CD4-positive, alpha-beta memory T cell (primary cell): ENCODE results near the gene FPR2. TPM values are rescaled to one million over a fixed set of nuclear protein-coding genes. Genes with fewer than 3 reads are reported as not detected.

ENCODE experiments used
- CTCF ChIA-PET: fragments of 350-600 bp; sonication (Branson Sonifier 250); formaldehyde crosslinking; loops from one replicate; lab custom pipeline; 2021; ENCODE audit warnings: inconsistent platforms; ENCODE audit not compliant: partially characterized antibody; lab: Charles Lee
- POLR2A ChIA-PET: fragments of 350-600 bp; sonication (Branson Sonifier 250); formaldehyde crosslinking; loops from one replicate; lab custom pipeline; 2021; ENCODE audit not compliant: partially characterized antibody; lab: Charles Lee
- DNase-seq, 5 donors: peaks; one replicate each; pipeline versions ENCODE4 v3.0.0 to v3.0.0-alpha.2; 2020 to 2022; ENCODE audit warnings: mixed read lengths in 1 of 5
- H3K27ac ChIP-seq: one replicate; pipeline ENCODE4 v1.7.0; 2013; ENCODE audit warnings: low read depth, low read length
- H3K27me3 ChIP-seq: 2 replicates; pipeline ENCODE4 v1.7.0; 2013; ENCODE audit warnings: mild to moderate bottlenecking, low read length, moderate library complexity; ENCODE audit not compliant: insufficient read depth
- H3K36me3 ChIP-seq: 2 replicates; pipeline ENCODE4 v1.7.0; 2013; ENCODE audit warnings: mild to moderate bottlenecking, low read length, moderate library complexity; ENCODE audit not compliant: insufficient read depth
- H3K4me1 ChIP-seq: 2 replicates; pipeline ENCODE4 v1.7.0; 2013; ENCODE audit warnings: mild to moderate bottlenecking, low read length, moderate library complexity; ENCODE audit not compliant: insufficient read depth
- H3K4me3 ChIP-seq, 2 donors: one replicate each; pipeline ENCODE4 v1.7.0; 2013; ENCODE audit warnings: low read length in 2 of 2, mild to moderate bottlenecking in 1 of 2
- H3K9me3 ChIP-seq, 2 donors: one replicate each; pipeline ENCODE4 v1.7.0; 2013; ENCODE audit warnings: low read length in 2 of 2, control low read depth in 1 of 2; ENCODE audit not compliant: control insufficient read depth in 1 of 2
- H3K27ac Mint-ChIP-seq, 7 donors: one replicate each; pipeline ENCODE4 v1.8.0; 2020 to 2021; ENCODE audit warnings: mixed read lengths in 7 of 7, mild to moderate bottlenecking in 6 of 7, inconsistent platforms in 3 of 7, moderate library complexity in 3 of 7
- H3K27me3 Mint-ChIP-seq, 2 donors: one replicate each; pipeline ENCODE4 v1.8.0; 2020 to 2021; ENCODE audit warnings: mixed read lengths in 2 of 2
- H3K36me3 Mint-ChIP-seq, 2 donors: one replicate each; pipeline ENCODE4 v1.8.0; 2020 to 2021; ENCODE audit warnings: mixed read lengths in 2 of 2, inconsistent platforms in 1 of 2, mild to moderate bottlenecking in 1 of 2
- H3K4me1 Mint-ChIP-seq, 4 donors: one replicate each; pipeline ENCODE4 v1.8.0; 2020 to 2021; ENCODE audit warnings: mixed read lengths in 4 of 4, mild to moderate bottlenecking in 1 of 4
- H3K4me3 Mint-ChIP-seq, 8 donors: one replicate each; pipeline ENCODE4 v1.8.0; 2020 to 2021; ENCODE audit warnings: mixed read lengths in 8 of 8, mild to moderate bottlenecking in 7 of 8, moderate library complexity in 6 of 8, inconsistent platforms in 3 of 8
- H3K9me3 Mint-ChIP-seq, 8 donors: one replicate each; pipeline ENCODE4 v1.8.0; 2020 to 2021; ENCODE audit warnings: mixed read lengths in 8 of 8, mild to moderate bottlenecking in 5 of 8, inconsistent platforms in 3 of 8, moderate library complexity in 1 of 8
- intact Hi-C: fragments of 100-400 bp; cut with micrococcal nuclease; formaldehyde crosslinking; loops from one replicate; pipeline ENCODE4 v1.15.1; 2023
- polyA plus RNA-seq, 2 donors: library from polyadenylated mRNA; unstranded; fragments of 300-500 nt; fragmentation: Illumina TruSeq; gene quantifications; one replicate each; pipeline ENCODE4 v1.2.3, GENCODE V29; 2021
- total RNA-seq, 2 experiments: library from RNA; stranded (reverse); gene quantifications; one replicate each; pipeline ENCODE4 v1.2.3, GENCODE V29; 2021

FPR2 gene
- total and polyA plus RNA-seq, 4 experiments from 2014 or later = not detected

- Histone ChIP-seq H3K4me1 (no peaks in the 10 kb centered on the region), H3K27ac (no peak overlapping the region), H3K27me3 (no peaks in the 10 kb centered on the region), H3K9me3 (no peaks in the 10 kb centered on the region), H3K36me3 (no peaks in the 10 kb centered on the region), H3K4me3 (no peak overlapping the region)
- intact Hi-C loops = no loop called here
- H3K27ac Mint-ChIP-seq = no peak overlapping the region
- no peaks in the 10 kb centered on the region for H3K9me3 Mint-ChIP-seq
- no peak overlapping the region for H3K4me3 Mint-ChIP-seq
- peaks cover 11 to 14% of the 10 kb centered on the region in 2 donors for H3K27me3 Mint-ChIP-seq
- ChIA-PET CTCF (no interaction called here), POLR2A (no interaction called here)
- DNase-seq = no peak
- no peaks in the 10 kb centered on the region for H3K4me1 Mint-ChIP-seq
- H3K36me3 Mint-ChIP-seq = no peaks in the 10 kb centered on the region
Observed at GRCh38 chr19:51740356-51740755, 20.6 kb upstream of the FPR2 start.

DNA sequence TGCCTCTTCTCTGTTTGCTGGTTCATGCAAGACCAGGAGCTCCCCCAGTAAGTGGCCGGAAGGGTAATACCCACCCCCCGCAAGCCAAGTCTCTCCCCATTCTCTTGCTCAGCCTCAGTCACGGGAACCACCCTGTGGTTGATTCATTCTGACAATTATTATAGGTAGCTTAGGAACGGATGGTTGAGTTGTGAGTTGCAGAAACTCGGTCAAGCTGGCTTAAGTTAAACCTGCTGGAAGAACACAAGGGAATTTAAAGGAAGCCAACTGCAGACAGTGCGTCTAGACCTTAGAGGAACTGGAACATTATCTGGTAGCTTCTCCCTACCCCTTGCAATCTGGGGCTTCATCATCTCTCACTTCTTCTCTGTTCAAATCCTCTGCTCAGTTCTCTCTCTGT, 18.2 kb upstream of the FPR2 start:
- H3K27me3 Mint-ChIP-seq = peaks cover 2 to 6% of the 10 kb centered on the region in 2 donors
- no peaks in the 10 kb centered on the region for H3K9me3 Mint-ChIP-seq
- no peak overlapping the region for H3K27ac ChIP-seq
- ChIA-PET CTCF (interaction anchor here (1.1 kb wide), 1 partner anchor 14 kb away, joined by 3 read pairs; no protein-coding TSS in a partner anchor), POLR2A (no interaction called here)
- H3K9me3 ChIP-seq = no peaks in the 10 kb centered on the region
- intact Hi-C loops = no loop called here
- no peak overlapping the region for H3K4me3 ChIP-seq
- H3K36me3 Mint-ChIP-seq = no peaks in the 10 kb centered on the region
- no peaks in the 10 kb centered on the region for H3K4me1 Mint-ChIP-seq
- DNase-seq = no peak
- H3K27ac Mint-ChIP-seq = no peak overlapping the region
- H3K4me3 Mint-ChIP-seq = no peak overlapping the region
- H3K36me3 ChIP-seq = no peaks in the 10 kb centered on the region
- no peaks in the 10 kb centered on the region for H3K27me3 ChIP-seq
- H3K4me1 ChIP-seq = no peaks in the 10 kb centered on the region

GRCh38 chr19:51743405-51743804, 17.6 kb upstream of the FPR2 start:
- Mint-ChIP-seq H3K27ac (no peak overlapping the region), H3K4me3 (no peak overlapping the region), H3K27me3 (peaks cover 5 to 6% of the 10 kb centered on the region in 2 donors), H3K36me3 (no peaks in the 10 kb centered on the region), H3K9me3 (no peaks in the 10 kb centered on the region), H3K4me1 (no peaks in the 10 kb centered on the region)
- no peaks in the 10 kb centered on the region for H3K27me3 ChIP-seq
- POLR2A ChIA-PET = no interaction called here
- no peak overlapping the region for H3K27ac ChIP-seq
- intact Hi-C loops = no loop called here
- H3K4me3 ChIP-seq = no peak overlapping the region
- CTCF ChIA-PET = interaction anchor here (1.1 kb wide), 1 partner anchor 15 kb away, joined by 3 read pairs; no protein-coding TSS in a partner anchor
- no peak for DNase-seq
- H3K9me3 ChIP-seq = no peaks in the 10 kb centered on the region
- H3K4me1 ChIP-seq = no peaks in the 10 kb centered on the region
- H3K36me3 ChIP-seq = no peaks in the 10 kb centered on the region

DNA sequence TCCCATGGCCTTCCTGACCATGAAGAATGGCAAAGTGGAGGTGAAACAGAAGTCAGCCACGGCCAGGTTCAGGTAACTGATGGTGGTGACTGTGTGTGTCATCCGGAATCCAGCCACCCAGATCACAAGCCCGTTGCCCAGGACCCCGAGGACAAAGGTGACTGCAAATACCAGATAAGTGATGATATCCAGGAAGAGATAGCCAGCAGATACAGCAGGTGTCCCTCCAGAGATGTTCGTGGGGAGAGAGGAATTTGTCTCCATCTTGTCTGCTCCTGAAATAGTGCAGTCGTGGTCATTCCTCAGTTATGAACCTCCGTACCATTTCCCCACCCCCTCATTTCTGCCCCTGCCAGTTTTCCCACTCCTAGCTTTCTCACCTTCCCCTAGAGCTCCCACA, 14.2 kb upstream of the FPR2 start:
- no peak overlapping the region for H3K27ac Mint-ChIP-seq
- H3K9me3 ChIP-seq = no peaks in the 10 kb centered on the region
- ChIA-PET CTCF (no interaction called here), POLR2A (no interaction called here)
- no peak overlapping the region for H3K27ac ChIP-seq
- H3K4me1 ChIP-seq = no peaks in the 10 kb centered on the region
- H3K27me3 ChIP-seq = no peaks in the 10 kb centered on the region
- peaks cover 2 to 6% of the 10 kb centered on the region in 2 donors for H3K27me3 Mint-ChIP-seq
- peaks cover 0 to 3% (median 0%) of the 10 kb centered on the region in 8 donors for H3K9me3 Mint-ChIP-seq
- H3K36me3 ChIP-seq = no peaks in the 10 kb centered on the region
- no peak overlapping the region for H3K4me3 ChIP-seq
- no peaks in the 10 kb centered on the region for H3K36me3 Mint-ChIP-seq
- DNase-seq = no peak
- no peak overlapping the region for H3K4me3 Mint-ChIP-seq
- H3K4me1 Mint-ChIP-seq = no peaks in the 10 kb centered on the region
- intact Hi-C loops = no loop called here

- no peak overlapping the region for H3K4me3 Mint-ChIP-seq
- H3K36me3 ChIP-seq = no peaks in the 10 kb centered on the region
- H3K9me3 Mint-ChIP-seq = peaks cover 0 to 6% (median 1%) of the 10 kb centered on the region in 8 donors
- intact Hi-C loops = no loop called here
- no peak overlapping the region for H3K27ac Mint-ChIP-seq
- DNase-seq = no peak
- peaks cover 2 to 6% of the 10 kb centered on the region in 2 donors for H3K27me3 Mint-ChIP-seq
- CTCF ChIA-PET = no interaction called here
- no peaks in the 10 kb centered on the region for H3K36me3 Mint-ChIP-seq
- no peak overlapping the region for H3K27ac ChIP-seq
- H3K27me3 ChIP-seq = no peaks in the 10 kb centered on the region
- no peaks in the 10 kb centered on the region for H3K4me1 ChIP-seq
- no peaks in the 10 kb centered on the region for H3K4me1 Mint-ChIP-seq
- H3K4me3 ChIP-seq = no peak overlapping the region
- H3K9me3 ChIP-seq = no peaks in the 10 kb centered on the region
- POLR2A ChIA-PET = no interaction called here
Observed at GRCh38 chr19:51749979-51750378, 11.0 kb upstream of the FPR2 start.

DNA sequence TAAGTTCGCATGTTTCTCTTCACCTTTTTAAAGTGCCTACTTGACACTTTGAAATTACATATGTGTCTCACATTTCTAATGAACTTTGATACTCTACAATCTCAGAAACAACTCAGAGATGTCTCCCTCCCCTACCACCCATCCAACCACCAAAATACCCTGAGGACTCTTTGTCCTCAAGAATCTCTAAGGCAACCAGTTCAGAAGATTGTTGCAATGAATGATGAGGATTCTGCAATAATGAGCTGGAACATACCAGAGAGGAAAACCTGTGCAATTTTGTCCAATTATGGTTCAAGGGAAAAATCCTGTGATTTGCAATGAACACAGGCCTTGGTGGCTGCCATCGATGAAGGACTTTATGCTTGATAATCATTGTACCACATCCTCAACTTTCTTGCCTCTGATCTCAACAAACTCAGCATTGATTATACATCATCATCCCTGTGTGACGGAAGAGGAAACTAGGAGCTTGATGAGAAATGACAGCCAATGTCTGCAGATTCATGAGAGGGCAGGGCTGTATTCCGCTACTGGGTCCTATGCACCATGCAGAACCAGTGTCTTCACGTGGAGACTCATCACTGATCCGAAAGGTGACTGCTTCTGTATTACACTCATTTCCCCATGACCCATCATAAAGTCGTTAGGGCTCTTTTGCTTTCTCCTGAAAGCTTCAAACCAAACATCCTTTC, 10.4 kb upstream of the FPR2 start:
- no peaks in the 10 kb centered on the region for H3K36me3 ChIP-seq
- no peak overlapping the region for H3K4me3 ChIP-seq
- no peaks in the 10 kb centered on the region for H3K4me1 ChIP-seq
- no peaks in the 10 kb centered on the region for H3K9me3 ChIP-seq
- DNase-seq = no peak
- H3K27me3 Mint-ChIP-seq = peaks cover 2 to 3% of the 10 kb centered on the region in 2 donors
- H3K9me3 Mint-ChIP-seq = peaks cover 0 to 6% (median 4%) of the 10 kb centered on the region in 8 donors
- no peak overlapping the region for H3K27ac Mint-ChIP-seq
- ChIA-PET POLR2A (no interaction called here), CTCF (no interaction called here)
- intact Hi-C loops = no loop called here
- no peak overlapping the region for H3K27ac ChIP-seq
- no peaks in the 10 kb centered on the region for H3K27me3 ChIP-seq
- H3K4me1 Mint-ChIP-seq = no peaks in the 10 kb centered on the region
- H3K4me3 Mint-ChIP-seq = no peak overlapping the region
- H3K36me3 Mint-ChIP-seq = no peaks in the 10 kb centered on the region

- Mint-ChIP-seq H3K27ac (no peak within 1 kb of the TSS), H3K9me3 (peaks cover 0 to 12% (median 6%) of the 10 kb centered on the region in 8 donors), H3K36me3 (no peaks in the 10 kb centered on the region), H3K4me1 (no peaks in the 10 kb centered on the region), H3K27me3 (peaks cover 3 to 6% of the 10 kb centered on the region in 2 donors), H3K4me3 (no peak within 1 kb of the TSS)
- Histone ChIP-seq H3K4me1 (no peaks in the 10 kb centered on the region), H3K9me3 (no peaks in the 10 kb centered on the region), H3K4me3 (no peak within 1 kb of the TSS), H3K27me3 (no peaks in the 10 kb centered on the region), H3K36me3 (no peaks in the 10 kb centered on the region), H3K27ac (no peak within 1 kb of the TSS)
- intact Hi-C loops = no loop called here
- no peak for DNase-seq
- ChIA-PET POLR2A (no interaction called here), CTCF (no interaction called here)
Observed at GRCh38 chr19:51751655-51752054, 9.3 kb upstream of the FPR2 start, which contains the start of gene FPR1. TSS of gene FPR1 (minus strand) at chr19:51751878. CDS start at chr19:51746994, 4,884 bp downstream.
